HL-60 (cell line): ENCODE results near the gene PLEKHA5.

Experiments used
- DNase-seq, 2 experiments: peaks; one replicate each; pipeline ENCODE4 v3.0.0-alpha.2; 2010 to 2020; ENCODE audit warnings: low read depth in 1 of 2, low spot score in 1 of 2
- H3K27ac ChIP-seq: fragments of 250-450 bp; sonication (Bioruptor Pico); replicated peaks from 2 replicates; pipeline ENCODE4 v1.5.1; 2020; ENCODE audit warnings: mild to moderate bottlenecking, moderate library complexity
- H3K27me3 ChIP-seq: fragments of 250-450 bp; sonication (Bioruptor Pico); 2 replicates; pipeline ENCODE4 v1.5.1; 2021; ENCODE audit warnings: mild to moderate bottlenecking, moderate library complexity; ENCODE audit not compliant: insufficient read depth, poor library complexity, severe bottlenecking
- H3K4me3 ChIP-seq: replicated peaks from 2 replicates; pipeline ENCODE4 v1.5.1; 2011; ENCODE audit warnings: mild to moderate bottlenecking, control low read depth, low read length; ENCODE audit not compliant: insufficient read depth
- GABPA ChIP-seq: IDR thresholded peaks from 2 replicates; pipeline ENCODE4 v1.6.1; 2012; ENCODE audit warnings: low read depth
- POLR2AphosphoS5 ChIP-seq: IDR thresholded peaks from 2 replicates; pipeline ENCODE4 v1.6.1; 2012; ENCODE audit warnings: low read depth
- REST ChIP-seq: IDR thresholded peaks from 2 replicates; pipeline ENCODE4 v1.6.1; 2012; ENCODE audit warnings: low read depth; ENCODE audit not compliant: insufficient replicate concordance
- SPI1 ChIP-seq: IDR thresholded peaks from 2 replicates; pipeline ENCODE4 v1.6.1; 2012; ENCODE audit warnings: low read depth, mild to moderate bottlenecking, borderline replicate concordance
- TF ChIP-seq, protein P1 (sequence below): IDR thresholded peaks from one replicate; pipeline ENCODE4 v1.5.1; 2011; ENCODE audit warnings: low read length, control low read depth, inconsistent platforms; ENCODE audit not compliant: insufficient read depth

Gene PLEKHA5

GRCh38 chr12:19230896-19231295 lies 101.4 kb downstream of the PLEKHA5 start:
- no peak overlapping the region for H3K27ac ChIP-seq
- TF ChIP-seq SPI1 (no peak), GABPA (no peak), POLR2AphosphoS5 (no peak), REST (no peak)
- TF ChIP-seq, protein P1, sequence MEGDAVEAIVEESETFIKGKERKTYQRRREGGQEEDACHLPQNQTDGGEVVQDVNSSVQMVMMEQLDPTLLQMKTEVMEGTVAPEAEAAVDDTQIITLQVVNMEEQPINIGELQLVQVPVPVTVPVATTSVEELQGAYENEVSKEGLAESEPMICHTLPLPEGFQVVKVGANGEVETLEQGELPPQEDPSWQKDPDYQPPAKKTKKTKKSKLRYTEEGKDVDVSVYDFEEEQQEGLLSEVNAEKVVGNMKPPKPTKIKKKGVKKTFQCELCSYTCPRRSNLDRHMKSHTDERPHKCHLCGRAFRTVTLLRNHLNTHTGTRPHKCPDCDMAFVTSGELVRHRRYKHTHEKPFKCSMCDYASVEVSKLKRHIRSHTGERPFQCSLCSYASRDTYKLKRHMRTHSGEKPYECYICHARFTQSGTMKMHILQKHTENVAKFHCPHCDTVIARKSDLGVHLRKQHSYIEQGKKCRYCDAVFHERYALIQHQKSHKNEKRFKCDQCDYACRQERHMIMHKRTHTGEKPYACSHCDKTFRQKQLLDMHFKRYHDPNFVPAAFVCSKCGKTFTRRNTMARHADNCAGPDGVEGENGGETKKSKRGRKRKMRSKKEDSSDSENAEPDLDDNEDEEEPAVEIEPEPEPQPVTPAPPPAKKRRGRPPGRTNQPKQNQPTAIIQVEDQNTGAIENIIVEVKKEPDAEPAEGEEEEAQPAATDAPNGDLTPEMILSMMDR = no peak
- DNase-seq = no peak
- H3K27me3 ChIP-seq = no peaks in the 10 kb centered on the region
- H3K4me3 ChIP-seq = no peak overlapping the region

DNA sequence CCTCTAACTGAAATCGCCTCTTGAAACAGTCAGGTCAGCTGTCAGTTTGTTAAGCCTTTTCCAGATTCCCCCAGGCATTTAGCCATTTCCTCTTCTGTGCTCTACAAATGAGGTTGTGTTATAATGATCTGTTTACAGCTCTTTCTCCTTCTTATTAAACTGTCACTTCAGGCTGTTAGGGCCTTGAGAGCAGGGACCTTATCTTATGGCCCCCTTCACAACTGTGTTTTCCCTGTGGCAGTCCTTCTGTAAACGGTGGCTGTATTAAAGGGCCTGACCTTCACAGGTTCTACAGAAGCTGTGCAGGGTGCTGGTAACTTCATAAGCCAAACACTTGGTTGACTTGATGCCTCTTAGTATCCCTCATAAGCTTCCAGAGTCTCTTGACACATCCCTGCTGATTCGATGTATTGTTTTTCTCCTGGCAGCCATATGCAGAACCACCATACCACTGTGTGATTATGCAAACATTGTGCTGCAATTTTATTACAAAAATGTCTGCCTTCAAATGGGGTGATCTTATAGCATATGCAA lies 104.7 kb downstream of the PLEKHA5 start:
- Histone ChIP-seq H3K4me3 (no peak overlapping the region), H3K27me3 (no peaks in the 10 kb centered on the region), H3K27ac (no peak overlapping the region)
- peak in 1 of 2 experiments; percentile 3 for DNase-seq
- TF ChIP-seq, protein P1 = no peak
- peak; percentile 17; the same call in 1 of the 2 replicates for TF ChIP-seq SPI1

- TF ChIP-seq, protein P1 = no peak
- TF ChIP-seq REST (no peak), POLR2AphosphoS5 (no peak), GABPA (no peak), SPI1 (no peak)
- H3K27ac ChIP-seq = no peak overlapping the region
- H3K27me3 ChIP-seq = no peaks in the 10 kb centered on the region
- no peak for DNase-seq
- H3K4me3 ChIP-seq = no peak overlapping the region
Observed at GRCh38 chr12:19234981-19235871, 105.7 kb downstream of the PLEKHA5 start.
